ENCODE results near the gene UGT1A7.

Gene UGT1A7

DNA sequence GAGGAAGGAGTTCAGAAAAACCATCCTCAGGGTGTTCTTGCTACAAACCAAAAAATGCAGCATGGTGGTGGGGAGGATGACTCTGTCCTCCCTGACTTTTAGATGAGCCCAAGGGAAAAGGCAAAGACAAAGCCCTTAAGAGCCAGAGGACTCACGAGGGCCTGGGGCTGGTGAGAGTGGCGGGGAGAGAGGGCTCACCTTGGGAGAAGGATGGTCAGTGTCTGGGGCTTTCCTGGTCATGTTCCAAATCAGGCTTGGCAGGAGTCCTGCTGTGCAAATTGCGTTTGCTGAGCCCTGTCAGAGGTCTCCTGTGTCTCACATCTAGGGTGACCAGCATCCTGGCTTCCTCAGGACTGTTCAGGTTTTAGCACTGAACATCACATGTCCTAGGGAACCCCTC lies 83.1 kb downstream of the UGT1A7 start:
- no peak for DNase-seq

DNA sequence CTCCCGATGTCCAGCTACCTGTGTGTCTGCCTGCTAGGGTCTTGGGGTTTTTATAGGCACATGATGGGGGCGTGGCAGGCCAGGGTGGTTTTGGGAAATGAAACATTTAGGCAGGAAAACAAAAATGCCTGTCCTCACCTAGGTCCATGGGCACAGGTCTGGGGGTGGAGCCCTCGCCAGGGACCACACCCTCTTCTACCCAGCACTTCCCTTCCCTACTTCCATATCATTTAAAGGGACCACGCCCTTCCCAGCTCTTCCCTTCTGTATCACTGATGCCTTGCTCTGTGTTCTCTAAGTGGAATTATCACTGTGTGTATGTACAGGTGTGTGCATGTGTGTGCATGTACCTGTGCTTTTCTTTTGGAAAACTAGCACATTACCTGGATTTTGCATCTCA lies 84.7 kb downstream of the UGT1A7 start:
- DNase-seq: no peak

- no peak for DNase-seq
Measured at GRCh38 chr2:233768076-233768475, 86.4 kb downstream of the UGT1A7 start.

GRCh38 chr2:233769260-233769659 lies 87.6 kb downstream of the UGT1A7 start:
- DNase-seq: no peak

GRCh38 chr2:233772153-233772552 lies 90.5 kb downstream of the UGT1A7 start:
- DNase-seq: no peak

GRCh38 chr2:233772583-233772982 lies 90.9 kb downstream of the UGT1A7 start:
- DNase-seq: no peak

DNA sequence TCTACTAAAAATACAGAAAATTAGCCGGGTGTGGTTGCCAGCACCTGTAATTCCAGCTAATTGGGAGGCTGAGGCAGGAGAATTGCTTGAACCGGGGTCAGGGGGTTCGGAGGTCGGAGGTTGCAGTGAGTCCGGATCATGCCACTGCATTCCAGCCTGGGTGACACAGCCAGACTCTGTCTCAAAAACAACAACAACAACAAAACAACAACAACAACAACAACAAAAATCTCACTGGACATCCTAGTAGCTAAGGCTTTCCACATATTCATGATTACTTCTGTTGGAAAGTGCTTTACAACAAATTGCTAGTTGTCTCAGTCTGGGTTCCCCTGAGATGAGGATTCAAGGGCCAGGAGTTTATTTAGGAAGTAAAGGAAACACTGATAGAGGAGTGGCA lies 92.2 kb downstream of the UGT1A7 start:
- no peak for DNase-seq

- no peak for DNase-seq
Measured at GRCh38 chr2:233775414-233775813, 93.7 kb downstream of the UGT1A7 start.

- no peak for DNase-seq
Measured at GRCh38 chr2:233778030-233778429, 96.3 kb downstream of the UGT1A7 start, which contains the start of gene MROH2A. Gene MROH2A (plus strand): TSS chr2:233778330. CDS start chr2:233779359, 1,029 bp downstream.

GRCh38 chr2:233779722-233780121 lies 98.0 kb downstream of the UGT1A7 start:
- no peak for DNase-seq

DNA sequence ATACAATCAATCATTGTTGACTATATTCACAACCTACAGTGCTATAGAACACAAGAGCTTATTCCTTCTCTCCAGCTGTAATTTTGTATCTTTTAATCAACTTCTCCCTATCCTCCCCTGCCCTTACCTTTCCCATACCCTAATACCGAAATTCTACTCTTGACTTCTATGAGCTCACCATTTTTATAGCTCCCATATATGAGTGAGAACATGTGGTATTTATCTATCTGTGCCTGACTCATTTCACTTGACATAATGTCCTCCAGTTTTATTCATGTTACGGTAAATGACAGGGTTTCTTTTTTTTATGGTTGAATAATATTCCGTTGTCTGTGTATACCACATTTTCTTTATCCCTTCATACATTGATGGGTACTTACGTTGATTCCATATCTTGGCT lies 99.1 kb downstream of the UGT1A7 start:
- DNase-seq: no peak

- DNase-seq: no peak
Measured at GRCh38 chr2:233789554-233789953, 107.9 kb downstream of the UGT1A7 start.

GRCh38 chr2:233791151-233791882 lies 109.6 kb downstream of the UGT1A7 start:
- DNase-seq: no peak

- no peak for DNase-seq
Measured at GRCh38 chr2:233791883-233792329, 110.2 kb downstream of the UGT1A7 start.

GRCh38 chr2:233792720-233793119 lies 111.0 kb downstream of the UGT1A7 start:
- DNase-seq: no peak

DNA sequence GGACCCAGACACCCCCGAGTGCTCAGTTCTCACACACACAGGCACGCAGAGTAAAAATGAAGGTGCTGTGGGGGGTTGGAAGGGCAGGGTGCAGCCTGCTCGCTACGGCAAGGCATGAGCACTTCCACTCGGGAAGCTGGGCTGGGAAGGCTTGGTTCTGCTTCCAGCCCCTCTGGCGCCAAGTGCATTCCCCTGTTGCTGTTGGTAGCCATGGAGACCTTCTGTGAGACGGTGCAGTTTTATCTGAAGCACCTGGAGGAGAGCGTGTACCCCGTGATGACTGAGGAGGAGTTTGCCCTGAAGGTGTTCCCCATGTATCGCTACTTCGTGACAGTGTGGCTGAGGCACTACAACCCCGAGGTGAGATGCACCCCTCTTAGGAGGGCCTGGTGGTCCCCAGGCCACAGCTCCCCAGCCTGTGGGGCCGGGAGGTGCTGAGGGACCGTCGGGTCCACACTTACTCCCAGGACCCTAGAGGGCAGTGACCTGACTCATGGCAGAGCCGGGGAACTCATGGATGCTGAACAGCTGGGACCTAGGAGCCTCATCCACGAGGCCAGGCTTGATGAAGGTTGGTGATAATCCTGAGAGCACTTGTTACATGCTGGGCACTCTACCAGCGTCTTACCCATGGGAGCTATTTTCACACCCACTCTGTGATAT lies 111.9 kb downstream of the UGT1A7 start:
- DNase-seq: no peak

DNA sequence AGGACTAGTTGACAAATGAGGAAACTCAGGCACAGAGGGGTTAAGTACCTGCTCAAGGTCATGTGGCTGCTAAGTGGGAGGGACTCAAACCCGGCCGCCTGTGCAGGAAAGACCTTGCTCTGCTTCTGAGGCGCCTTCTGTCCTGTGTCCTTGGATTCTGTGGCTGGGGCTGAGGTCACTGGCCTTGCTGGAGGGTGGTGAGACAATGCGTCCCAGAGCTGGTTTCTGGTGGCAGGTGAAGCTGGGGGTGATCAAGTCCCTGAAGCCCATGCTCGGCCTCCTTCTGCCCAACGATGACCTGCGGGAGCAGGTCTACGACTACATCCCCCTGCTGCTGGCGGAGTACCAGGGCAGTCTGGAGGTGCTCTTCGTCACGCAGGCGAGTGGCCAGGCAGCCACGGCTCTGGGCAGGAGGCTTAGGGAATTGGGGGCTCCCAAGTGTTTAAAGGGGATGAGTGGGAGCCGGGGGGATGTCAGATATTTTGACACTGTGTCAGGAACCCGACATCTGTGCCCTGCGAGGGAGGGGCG lies 112.5 kb downstream of the UGT1A7 start:
- no peak for DNase-seq

GRCh38 chr2:233795735-233796171 lies 114.1 kb downstream of the UGT1A7 start:
- no peak for DNase-seq

GRCh38 chr2:233796254-233796653 lies 114.6 kb downstream of the UGT1A7 start:
- DNase-seq: no peak

GRCh38 chr2:233798335-233799086 lies 116.8 kb downstream of the UGT1A7 start:
- DNase-seq: no peak

DNA sequence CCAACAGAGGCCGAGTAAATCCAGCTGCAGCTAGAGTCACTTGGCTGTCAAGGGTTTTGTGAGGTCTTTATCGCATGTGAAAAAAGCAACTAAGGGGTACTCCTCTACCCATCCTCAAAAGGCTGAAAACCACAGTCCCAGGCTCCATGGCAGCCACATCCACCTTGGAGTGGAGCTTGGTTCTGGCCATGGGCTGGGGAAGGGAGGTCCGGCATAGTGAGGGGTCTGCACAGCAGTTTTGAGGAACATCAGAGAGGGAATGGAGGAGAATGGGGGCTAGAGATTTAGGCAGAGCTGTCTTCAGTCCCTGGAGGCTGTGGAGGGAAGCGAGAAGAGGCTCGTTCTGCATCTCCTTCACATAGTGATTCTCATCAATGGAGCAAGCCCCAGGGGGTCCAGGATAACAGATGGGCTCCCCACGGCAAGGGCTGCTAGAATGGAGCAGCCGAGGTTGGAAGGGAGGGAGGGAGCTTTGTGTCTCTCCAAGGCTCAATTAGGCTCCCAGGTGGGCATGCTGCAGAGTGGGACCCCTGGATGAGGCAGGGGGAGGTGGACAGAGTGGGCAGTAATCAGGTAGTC lies 117.5 kb downstream of the UGT1A7 start:
- no peak for DNase-seq

DNA sequence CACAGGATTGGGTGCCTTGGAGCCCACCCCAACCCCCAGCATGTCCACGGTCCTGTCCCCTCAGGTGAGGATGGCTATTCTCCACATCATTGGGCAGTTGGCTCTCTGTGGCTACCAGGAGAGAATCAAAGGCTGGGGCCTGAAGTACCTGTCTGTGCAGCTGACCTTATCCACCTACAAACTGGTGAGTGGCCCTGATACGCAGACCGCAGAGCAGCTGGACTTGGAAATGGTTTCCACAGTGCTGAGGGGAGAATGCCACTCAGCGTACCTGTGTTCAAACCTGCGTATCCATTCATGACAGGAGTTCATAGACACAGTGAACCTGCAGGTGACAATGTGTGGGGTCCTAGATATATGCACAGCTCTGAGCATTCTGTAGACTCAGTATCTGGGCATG lies 118.0 kb downstream of the UGT1A7 start:
- DNase-seq: no peak

GRCh38 chr2:233800208-233800607 lies 118.5 kb downstream of the UGT1A7 start:
- no peak for DNase-seq
